Adrenal gland (tissue), 12 donors: ENCODE data around the gene AGTPBP1. TPM values are rescaled to one million over a fixed set of nuclear protein-coding genes. Genes with fewer than 3 reads are reported as not detected.

Source experiments
- DNase-seq, 7 donors: peaks; one replicate each; pipeline ENCODE4 v3.0.0-alpha.2; 2019 to 2020
- H3K27ac ChIP-seq, 5 donors: fragments of 200-600 bp; sonication (generic) in 4 of 5; 1 replicate in 3 of 5; 2 replicates in 2 of 5; pipeline versions ENCODE4 v1.5.1 to v1.8.0; 2016 to 2020; ENCODE audit warnings: mild to moderate bottlenecking in 1 of 5
- H3K27me3 ChIP-seq: fragments of 200-600 bp; 2 replicates; pipeline ENCODE4 v1.8.0; 2021
- H3K36me3 ChIP-seq, 2 donors: fragments of 200-600 bp; replicated peaks in 1 of 2; 1 replicate in 1 of 2; 2 replicates in 1 of 2; pipeline versions ENCODE4 v1.5.1 to v1.8.0; 2018 to 2022
- H3K4me1 ChIP-seq, 2 donors: fragments of 200-600 bp; replicated peaks in 1 of 2; 1 replicate in 1 of 2; 2 replicates in 1 of 2; pipeline versions ENCODE4 v1.5.1 to v1.8.0; 2018 to 2021
- H3K4me3 ChIP-seq, 4 donors: fragments of 200-600 bp; sonication (generic) in 3 of 4; one replicate each; pipeline ENCODE4 v1.5.1; 2016 to 2018
- H3K9me3 ChIP-seq, 3 donors: fragments of 200-600 bp; sonication (generic) in 1 of 3; replicated peaks in 1 of 3; 1 replicate in 2 of 3; 2 replicates in 1 of 3; pipeline versions ENCODE4 v1.5.1 to v1.8.0; 2016 to 2021
- POLR2A ChIP-seq, 2 donors: fragments of 450-650 bp; IDR thresholded peaks; one replicate each; pipeline ENCODE4 v1.6.1; 2017; ENCODE audit warnings: antibody characterized with exemption in 2 of 2, mild to moderate bottlenecking in 2 of 2, moderate library complexity in 1 of 2
- WGBS, 4 donors: extraction: QIAGEN DNeasy Blood & Tissue Kit in 2 of 4; methylation state at CpG; one replicate each; pipeline versions ENCODE4 v1.1.5 to v1.1.7; 2013 to 2017; 5-methylcytosine and 5-hydroxymethylcytosine counted together
- intact Hi-C, 2 donors: fragments of 100-400 bp; cut with DNase I; formaldehyde crosslinking; loops; one replicate each; pipeline versions ENCODE4 v1.14.1 to v1.15.0; 2022 to 2023
- polyA plus RNA-seq, 3 donors: library from polyadenylated mRNA; stranded (reverse); fragments of 200-250 nt in 2 of 3; fragments of 350-450 nt in 1 of 3; fragmentation: Illumina TruSeq in 1 of 3; extraction: RNeasy Lipid Tissue Mini Kit (QIAGEN cat#74804) in 1 of 3; gene quantifications; one replicate each; pipeline ENCODE4 v1.2.3, GENCODE V29; 2013 to 2014
- total RNA-seq, 9 donors: library from RNA; depleted of rRNA in 4 of 9; stranded (reverse); fragments of >200 nt in 4 of 9; fragments of 120-200 nt in 1 of 9; fragmentation: NEBNext Ultra II Directional in 1 of 9; extraction: Animal tissue kit (Norgen Biotek cat#: 25700) in 1 of 9; gene quantifications; one replicate each; pipeline versions ENCODE4 v1.1.0 to v1.2.4, GENCODE V29; 2013 to 2023
- TF ChIP-seq, protein P1 (sequence below), 6 experiments: fragments of 450-650 bp in 4 of 6; fragments of 200-600 bp in 2 of 6; sonication (generic) in 1 of 6; IDR thresholded peaks; 1 replicate in 5 of 6; 2 replicates in 1 of 6; pipeline versions ENCODE4 v1.5.1 to v1.8.0; 2016 to 2021; ENCODE audit warnings: antibody characterized with exemption in 6 of 6, mild to moderate bottlenecking in 2 of 6, moderate library complexity in 1 of 6
- donor health status: healthy with polysubstance abuse.
- donor health status: Bipolar disorder and iron deficiency.
- donor health status: DM: yes; HTN: yes; CAD: no.
- donor health status: DM: no; HTN: no; CAD: no.
- donor health status: DM: no; HTN: no; CAD: no.
- donor health status: DM: yes; HTN: yes; CAD: no.

The AGTPBP1 gene
- total and polyA plus RNA-seq, 12 donors = 4.2 to 27.5 (median 11.6) TPM

DNA sequence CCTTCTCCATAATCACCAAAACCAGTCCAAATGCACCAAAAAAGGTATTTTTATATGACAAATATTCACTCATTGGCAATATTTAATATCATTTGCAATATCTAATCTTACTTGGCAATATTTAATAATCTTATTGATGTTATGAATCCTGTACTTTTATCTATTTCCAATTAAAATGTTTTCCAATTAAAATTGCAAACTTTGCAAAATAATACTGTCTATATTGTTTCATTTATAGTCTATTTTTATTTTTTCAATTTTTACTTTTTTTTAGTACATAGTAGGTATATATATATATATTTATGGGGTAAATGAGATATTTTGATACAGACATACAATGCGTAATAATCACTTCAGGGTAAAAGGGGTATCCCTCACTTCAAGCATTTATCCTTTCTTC lies 109.9 kb downstream of the AGTPBP1 start:
- H3K27ac ChIP-seq = no peak overlapping the region
- H3K9me3 ChIP-seq = no peaks in the 10 kb centered on the region
- H3K4me3 ChIP-seq = no peak overlapping the region
- WGBS, 4 donors = 95 to 100% (median 98%) methylated on average over 1 of the region's 1 CpG
- H3K27me3 ChIP-seq = no peaks in the 10 kb centered on the region
- H3K36me3 ChIP-seq = no peaks in the 10 kb centered on the region
- DNase-seq = no peak
- intact Hi-C loops = no loop called here
- no peaks in the 10 kb centered on the region for H3K4me1 ChIP-seq
- no peak for TF ChIP-seq POLR2A (IDR thresholded peaks at IDR 0.05)
- TF ChIP-seq, protein P1, sequence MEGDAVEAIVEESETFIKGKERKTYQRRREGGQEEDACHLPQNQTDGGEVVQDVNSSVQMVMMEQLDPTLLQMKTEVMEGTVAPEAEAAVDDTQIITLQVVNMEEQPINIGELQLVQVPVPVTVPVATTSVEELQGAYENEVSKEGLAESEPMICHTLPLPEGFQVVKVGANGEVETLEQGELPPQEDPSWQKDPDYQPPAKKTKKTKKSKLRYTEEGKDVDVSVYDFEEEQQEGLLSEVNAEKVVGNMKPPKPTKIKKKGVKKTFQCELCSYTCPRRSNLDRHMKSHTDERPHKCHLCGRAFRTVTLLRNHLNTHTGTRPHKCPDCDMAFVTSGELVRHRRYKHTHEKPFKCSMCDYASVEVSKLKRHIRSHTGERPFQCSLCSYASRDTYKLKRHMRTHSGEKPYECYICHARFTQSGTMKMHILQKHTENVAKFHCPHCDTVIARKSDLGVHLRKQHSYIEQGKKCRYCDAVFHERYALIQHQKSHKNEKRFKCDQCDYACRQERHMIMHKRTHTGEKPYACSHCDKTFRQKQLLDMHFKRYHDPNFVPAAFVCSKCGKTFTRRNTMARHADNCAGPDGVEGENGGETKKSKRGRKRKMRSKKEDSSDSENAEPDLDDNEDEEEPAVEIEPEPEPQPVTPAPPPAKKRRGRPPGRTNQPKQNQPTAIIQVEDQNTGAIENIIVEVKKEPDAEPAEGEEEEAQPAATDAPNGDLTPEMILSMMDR (IDR thresholded peaks at IDR 0.05) = no peak

DNA sequence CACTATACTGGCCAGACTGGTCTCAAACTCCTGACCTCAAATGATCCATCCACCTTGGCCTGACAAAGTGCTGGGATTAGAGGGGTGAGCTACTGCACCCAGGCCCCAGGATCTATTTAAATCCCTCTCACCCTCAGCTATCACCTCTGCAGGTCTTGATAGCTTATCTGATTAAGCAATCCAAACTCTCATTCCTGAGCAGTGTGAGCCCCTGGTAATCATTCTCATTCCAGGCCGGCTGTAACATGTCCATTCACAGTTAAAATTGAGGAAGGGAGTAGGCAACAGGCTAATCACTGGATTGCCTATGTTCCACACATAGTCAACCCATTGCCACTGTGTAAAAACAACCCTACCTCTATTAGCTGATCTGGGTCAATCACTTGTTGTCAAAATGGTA lies 111.1 kb downstream of the AGTPBP1 start:
- WGBS, 4 donors = 86 to 100% (median 97%) methylated on average over 1 of the region's 1 CpG
- H3K4me3 ChIP-seq = no peak overlapping the region
- no peak for TF ChIP-seq POLR2A (IDR thresholded peaks at IDR 0.05)
- TF ChIP-seq, protein P1 (IDR thresholded peaks at IDR 0.05) = no peak
- no peak overlapping the region for H3K27ac ChIP-seq
- intact Hi-C loops = no loop called here
- H3K27me3 ChIP-seq = no peaks in the 10 kb centered on the region
- no peaks in the 10 kb centered on the region for H3K4me1 ChIP-seq
- no peaks in the 10 kb centered on the region for H3K9me3 ChIP-seq
- no peaks in the 10 kb centered on the region for H3K36me3 ChIP-seq
- no peak for DNase-seq

DNA sequence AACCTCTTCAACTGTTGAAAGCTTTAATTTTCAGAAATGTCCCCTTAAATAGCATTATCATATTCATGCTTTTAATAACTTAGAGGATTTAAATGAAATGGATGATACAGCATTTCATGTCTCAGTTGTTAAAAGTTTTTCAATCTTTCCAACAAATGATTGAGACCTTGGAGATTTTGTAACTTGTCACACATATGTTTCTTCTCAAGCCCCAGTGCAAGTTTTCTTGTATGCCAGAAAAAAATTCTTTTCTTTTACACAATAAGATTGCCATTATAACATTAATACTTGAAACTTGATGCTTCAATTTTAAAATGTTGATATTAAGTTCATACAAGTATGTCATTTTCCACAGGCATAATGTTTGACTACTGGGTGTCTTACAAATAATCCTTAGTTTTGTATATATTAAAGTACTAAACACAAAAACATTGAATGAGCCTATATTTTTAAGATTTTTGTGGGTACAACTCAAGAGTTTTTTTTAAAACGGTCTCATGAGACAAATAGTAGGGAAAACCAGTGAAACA lies 124.5 kb downstream of the AGTPBP1 start:
- no peaks in the 10 kb centered on the region for H3K4me1 ChIP-seq
- no peak overlapping the region for H3K4me3 ChIP-seq
- intact Hi-C loops = no loop called here
- no peaks in the 10 kb centered on the region for H3K9me3 ChIP-seq
- H3K27ac ChIP-seq = no peak overlapping the region
- no peak for DNase-seq
- H3K27me3 ChIP-seq = no peaks in the 10 kb centered on the region
- no peaks in the 10 kb centered on the region for H3K36me3 ChIP-seq
- TF ChIP-seq POLR2A (IDR thresholded peaks at IDR 0.05) = no peak
- TF ChIP-seq, protein P1 (IDR thresholded peaks at IDR 0.05) = no peak
- WGBS, 4 donors = 94 to 100% (median 98%) methylated on average over 1 of the region's 1 CpG

DNA sequence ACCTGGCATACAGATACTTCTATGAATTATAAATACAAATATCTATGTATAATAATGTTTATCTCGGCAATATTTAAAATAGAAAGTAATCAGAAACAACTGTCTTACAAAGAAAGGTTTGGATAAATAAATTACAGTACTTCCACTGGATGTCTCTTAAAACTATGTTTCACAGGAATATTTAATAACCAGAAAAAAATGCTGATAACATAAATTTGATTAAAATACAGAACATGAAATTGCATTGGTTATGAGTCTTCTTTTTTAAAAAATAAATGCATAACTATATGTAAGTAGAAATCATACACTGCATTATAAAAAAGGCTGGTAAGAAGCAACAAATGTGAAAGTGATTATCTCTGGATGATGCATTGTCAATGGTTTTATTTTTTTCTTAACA lies 126.0 kb downstream of the AGTPBP1 start:
- no peak for TF ChIP-seq POLR2A (IDR thresholded peaks at IDR 0.05)
- TF ChIP-seq, protein P1 (IDR thresholded peaks at IDR 0.05) = no peak
- Histone ChIP-seq H3K9me3 (no peaks in the 10 kb centered on the region), H3K4me3 (no peak overlapping the region), H3K36me3 (no peaks in the 10 kb centered on the region), H3K27me3 (no peaks in the 10 kb centered on the region), H3K27ac (no peak overlapping the region), H3K4me1 (no peaks in the 10 kb centered on the region)
- intact Hi-C loops = no loop called here
- DNase-seq = no peak
- 91 to 95% (median 93%) methylated on average over 1 of the region's 1 CpG for WGBS, 4 donors
